H9 (cell line): Measurements from ENCODE around the gene EXOC3L4. TPM values are rescaled to one million over a fixed set of nuclear protein-coding genes. Genes with fewer than 3 reads are reported as not detected.

Experiments
- DNase-seq: peaks from one replicate; pipeline ENCODE4 v3.0.0-alpha.2; 2017
- H2AFZ ChIP-seq: one replicate; pipeline ENCODE4 v1.6.1; 2013; ENCODE audit warnings: mild to moderate bottlenecking, low read length, control low read depth, moderate library complexity
- H2AK5ac ChIP-seq: 2 replicates; pipeline ENCODE4 v1.6.1; 2013; ENCODE audit warnings: low read length, control low read depth, mixed read lengths; ENCODE audit not compliant: insufficient read length
- H2BK120ac ChIP-seq: one replicate; pipeline ENCODE4 v1.6.1; 2013; ENCODE audit warnings: low read depth, mild to moderate bottlenecking, low read length, control low read depth, inconsistent platforms; ENCODE audit not compliant: poor library complexity, severe bottlenecking
- H2BK12ac ChIP-seq: 2 replicates; pipeline ENCODE4 v1.6.1; 2013; ENCODE audit warnings: low read length, control low read depth, mixed read lengths, low read depth; ENCODE audit not compliant: insufficient read length
- H2BK15ac ChIP-seq: 2 replicates; pipeline ENCODE4 v1.6.1; 2013; ENCODE audit warnings: low read depth, low read length, control low read depth
- H2BK20ac ChIP-seq: one replicate; pipeline ENCODE4 v1.6.1; 2013; ENCODE audit warnings: low read depth, mild to moderate bottlenecking, low read length, control low read depth, inconsistent platforms; ENCODE audit not compliant: poor library complexity, severe bottlenecking
- H2BK5ac ChIP-seq: 2 replicates; pipeline ENCODE4 v1.6.1; 2013; ENCODE audit warnings: low read length, control low read depth, mixed read lengths; ENCODE audit not compliant: insufficient read length
- H3K14ac ChIP-seq: 2 replicates; pipeline ENCODE4 v1.6.1; 2013; ENCODE audit warnings: low read length, control low read depth; ENCODE audit not compliant: insufficient read depth
- H3K18ac ChIP-seq: 2 replicates; pipeline ENCODE4 v1.6.1; 2013; ENCODE audit warnings: low read depth, mild to moderate bottlenecking, mixed read lengths, low read length, control low read depth; ENCODE audit not compliant: insufficient read length
- H3K23ac ChIP-seq: 2 replicates; pipeline ENCODE4 v1.6.1; 2013; ENCODE audit warnings: low read length, control low read depth, mixed read lengths, low read depth; ENCODE audit not compliant: insufficient read length
- H3K23me2 ChIP-seq: 2 replicates; pipeline ENCODE4 v1.6.1; 2013; ENCODE audit warnings: low read depth, mild to moderate bottlenecking, mixed read lengths, low read length, control low read depth; ENCODE audit not compliant: insufficient read length, poor library complexity, severe bottlenecking
- H3K27ac ChIP-seq: 2 replicates; pipeline ENCODE4 v1.5.1; 2013; ENCODE audit warnings: low read length, control low read depth, mixed read lengths, low read depth; ENCODE audit not compliant: insufficient read length
- H3K27me3 ChIP-seq: 2 replicates; pipeline ENCODE4 v1.6.1; 2013; ENCODE audit warnings: low read length, control low read depth, inconsistent platforms; ENCODE audit not compliant: insufficient read depth
- H3K4ac ChIP-seq: 2 replicates; pipeline ENCODE4 v1.6.1; 2013; ENCODE audit warnings: low read depth, mild to moderate bottlenecking, control low read depth, inconsistent platforms, low read length, moderate library complexity
- H3K4me1 ChIP-seq: 2 replicates; pipeline ENCODE4 v1.6.1; 2013; ENCODE audit warnings: low read length, control low read depth, inconsistent platforms; ENCODE audit not compliant: insufficient read depth
- H3K4me2 ChIP-seq: 2 replicates; pipeline ENCODE4 v1.6.1; 2013; ENCODE audit warnings: low read length, control low read depth, mixed read lengths; ENCODE audit not compliant: insufficient read length, insufficient read depth
- H3K56ac ChIP-seq: 2 replicates; pipeline ENCODE4 v1.6.1; 2013; ENCODE audit warnings: low read depth, mild to moderate bottlenecking, mixed read lengths, low read length, control low read depth; ENCODE audit not compliant: insufficient read length
- H3K79me1 ChIP-seq: 2 replicates; pipeline ENCODE4 v1.6.1; 2013; ENCODE audit warnings: low read depth, mild to moderate bottlenecking, moderate library complexity, low read length, control low read depth, inconsistent platforms; ENCODE audit not compliant: insufficient read depth, poor library complexity, severe bottlenecking
- H3K79me2 ChIP-seq: 2 replicates; pipeline ENCODE4 v1.6.1; 2013; ENCODE audit warnings: low read length, control low read depth, inconsistent platforms; ENCODE audit not compliant: insufficient read depth
- H3K9ac ChIP-seq: 2 replicates; pipeline ENCODE4 v1.6.1; 2013; ENCODE audit warnings: low read length, control low read depth, mixed read lengths; ENCODE audit not compliant: insufficient read length; ENCODE audit errors: extremely low read depth
- H3K9me3 ChIP-seq: one replicate; pipeline ENCODE4 v1.6.1; 2013; ENCODE audit warnings: low read depth, low read length, inconsistent platforms; ENCODE audit not compliant: control insufficient read depth
- H3T11ph ChIP-seq: one replicate; pipeline ENCODE4 v1.6.1; 2013; ENCODE audit warnings: mild to moderate bottlenecking, low read length, control low read depth, inconsistent platforms
- H4K20me1 ChIP-seq: one replicate; pipeline ENCODE4 v1.6.1; 2013; ENCODE audit not compliant: control insufficient read depth, insufficient read length, insufficient read depth
- H4K5ac ChIP-seq: 2 replicates; pipeline ENCODE4 v1.6.1; 2013; ENCODE audit warnings: low read depth, mild to moderate bottlenecking, mixed read lengths, low read length, control low read depth; ENCODE audit not compliant: insufficient read length
- H4K8ac ChIP-seq: replicated peaks from 2 replicates; pipeline ENCODE4 v1.6.1; 2013; ENCODE audit warnings: low read length, control low read depth, mixed read lengths, low read depth; ENCODE audit not compliant: insufficient read length
- H4K91ac ChIP-seq: 2 replicates; pipeline ENCODE4 v1.6.1; 2013; ENCODE audit warnings: low read depth, mild to moderate bottlenecking, moderate library complexity, mixed read lengths, low read length, control low read depth; ENCODE audit not compliant: insufficient read length
- H3K27ac Mint-ChIP-seq, 3 experiments: 2 replicates in 2 of 3; 3 replicates in 1 of 3; pipeline ENCODE4 v1.8.0; 2020 to 2021; ENCODE audit warnings: mixed read lengths in 3 of 3, mild to moderate bottlenecking in 1 of 3, moderate library complexity in 1 of 3
- H3K27me3 Mint-ChIP-seq: 2 replicates; pipeline ENCODE4 v1.8.0; 2021; ENCODE audit warnings: low read depth, mild to moderate bottlenecking, moderate library complexity, mixed read lengths
- H3K36me3 Mint-ChIP-seq, 3 experiments: 2 replicates in 2 of 3; 3 replicates in 1 of 3; pipeline ENCODE4 v1.8.0; 2020 to 2021; ENCODE audit warnings: low read depth in 3 of 3, mixed read lengths in 3 of 3; ENCODE audit not compliant: insufficient read depth in 1 of 3
- H3K4me1 Mint-ChIP-seq, 2 experiments: 2 replicates each; pipeline ENCODE4 v1.8.0; 2020; ENCODE audit warnings: mixed read lengths in 2 of 2
- H3K4me3 Mint-ChIP-seq, 2 experiments: 2 replicates in 1 of 2; 3 replicates in 1 of 2; pipeline ENCODE4 v1.8.0; 2020 to 2021; ENCODE audit warnings: mild to moderate bottlenecking in 2 of 2, mixed read lengths in 2 of 2, moderate library complexity in 1 of 2
- H3K9me3 Mint-ChIP-seq, 2 experiments: 2 replicates in 1 of 2; 3 replicates in 1 of 2; pipeline ENCODE4 v1.8.0; 2020; ENCODE audit warnings: mild to moderate bottlenecking in 2 of 2, mixed read lengths in 2 of 2, moderate library complexity in 1 of 2
- CTCF ChIP-seq: fragments of 200-600 bp; sonication (generic); conservative IDR thresholded peaks from 3 replicates; pipeline ENCODE4 v1.8.0; 2021; ENCODE audit warnings: antibody characterized with exemption, mild to moderate bottlenecking
- WGBS: extraction: QIAGEN DNeasy Blood & Tissue Kit; methylation state at CpG from one replicate; pipeline ENCODE4 v1.1.7; 2013; ENCODE audit warnings: missing lambda C conversion rate, low lambda C conversion rate, mixed read lengths; ENCODE audit not compliant: insufficient read length; ENCODE audit errors: extremely low coverage; 5-methylcytosine and 5-hydroxymethylcytosine counted together
- total RNA-seq: library from RNA; stranded (reverse); gene quantifications from 2 replicates; pipeline ENCODE4 v1.2.1, GENCODE V29; 2021

EXOC3L4 gene
- total RNA-seq, 1 experiment from 2014 or later = 0.42 TPM

GRCh38 chr14:103056322-103057027, 38.0 kb upstream of the EXOC3L4 start:
- H2AK5ac ChIP-seq = no peak overlapping the region
- H3K23me2 ChIP-seq = peaks cover 10% of the 10 kb centered on the region
- no peak overlapping the region for H3T11ph ChIP-seq
- no peak overlapping the region for H2BK12ac ChIP-seq
- no peaks in the 10 kb centered on the region for H3K27me3 Mint-ChIP-seq
- peaks cover 0 to 8% (median 4%) of the 10 kb centered on the region in 3 experiments; a peak in 4 of 7 replicates for H3K36me3 Mint-ChIP-seq
- H3K27ac ChIP-seq = no peak overlapping the region
- no peak overlapping the region for H4K91ac ChIP-seq
- peak overlapping the region in 2 of 3 experiments; percentile 44 to 69; a peak in 2 of 7 replicates for H3K27ac Mint-ChIP-seq
- H2BK15ac ChIP-seq = no peak overlapping the region
- no peak overlapping the region for H3K56ac ChIP-seq
- H3K9ac ChIP-seq = peak overlapping the region; percentile 50
- no peak overlapping the region for H3K23ac ChIP-seq
- peaks cover 24% of the 10 kb centered on the region; the same call in 1 of the 2 replicates for H3K79me2 ChIP-seq
- H3K4me2 ChIP-seq = peak overlapping the region; percentile 61
- no peak overlapping the region for H4K8ac ChIP-seq
- peaks cover 14% of the 10 kb centered on the region for H3K79me1 ChIP-seq
- H3K4me3 Mint-ChIP-seq = peak overlapping the region; percentile 93 to 96
- H3K4me1 Mint-ChIP-seq = peaks cover 22 to 33% of the 10 kb centered on the region in 2 experiments
- H2AFZ ChIP-seq = no peak overlapping the region
- H3K27me3 ChIP-seq = no peaks in the 10 kb centered on the region
- DNase-seq = peak; percentile 69
- H4K20me1 ChIP-seq = no peaks in the 10 kb centered on the region
- H3K4me1 ChIP-seq = no peaks in the 10 kb centered on the region; the same call in 1 of the 2 replicates
- H2BK20ac ChIP-seq = no peak overlapping the region
- no CpG with 5 or more reads among the region's 50 CpGs for WGBS
- H3K18ac ChIP-seq = no peak overlapping the region
- H4K5ac ChIP-seq = no peak overlapping the region
- no peak overlapping the region for H2BK120ac ChIP-seq
- H2BK5ac ChIP-seq = no peak overlapping the region
- H3K9me3 ChIP-seq = no peaks in the 10 kb centered on the region
- peak overlapping the region; percentile 26 for H3K14ac ChIP-seq
- TF ChIP-seq CTCF = no peak
- H3K9me3 Mint-ChIP-seq = no peaks in the 10 kb centered on the region; a peak in 1 of 5 replicates
- H3K4ac ChIP-seq = no peak overlapping the region
